SH-SY5Y (cell line): ENCODE measurements around the gene RAB36.

Source experiments
- GATA2 ChIP-seq: IDR thresholded peaks from 2 replicates; pipeline ENCODE4 v1.6.1; 2011; ENCODE audit warnings: mild to moderate bottlenecking, low read depth, low read length
- GATA3 ChIP-seq: IDR thresholded peaks from 2 replicates; pipeline ENCODE4 v1.6.1; 2011; ENCODE audit warnings: low read depth, mild to moderate bottlenecking, low read length, moderate library complexity

DNA sequence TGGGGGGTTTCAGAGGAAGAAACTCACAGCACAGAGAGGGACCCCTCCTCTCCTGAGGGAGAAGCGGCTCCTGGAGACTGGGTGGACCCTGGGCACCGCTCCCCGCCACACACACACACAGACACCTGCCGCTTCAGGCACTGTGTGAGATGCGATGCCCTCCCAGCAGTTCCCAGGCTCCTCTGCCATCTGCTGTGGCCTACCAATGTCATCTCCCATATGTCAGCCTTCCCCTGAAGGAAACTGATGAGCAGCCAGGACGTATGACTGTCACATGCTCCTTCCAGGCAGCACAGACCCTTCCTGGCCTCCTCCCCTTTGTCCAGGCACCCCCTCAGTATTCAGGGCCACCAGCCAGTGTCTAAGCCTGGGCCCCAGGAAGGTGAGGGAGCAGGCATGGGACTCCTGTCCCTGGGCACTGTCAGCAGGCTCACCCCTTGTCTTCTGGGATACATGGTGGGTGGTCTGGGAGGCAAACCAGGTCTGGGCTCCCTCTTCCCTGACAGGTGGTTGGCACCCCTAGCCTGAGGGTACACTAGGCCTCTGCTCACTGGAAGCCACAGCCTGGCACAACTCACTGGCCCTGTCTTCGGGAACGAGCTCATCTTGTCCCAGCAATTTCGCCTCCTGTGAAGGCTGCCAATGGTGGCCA lies 23.2 kb downstream of the RAB36 start:
- TF ChIP-seq GATA2 (no peak), GATA3 (no peak)
